Liver (tissue), 9 donors: ENCODE measurements around the gene ANGPTL7. TPM values are rescaled to one million over a fixed set of nuclear protein-coding genes. Genes with fewer than 3 reads are reported as not detected.

Experiments
- DNase-seq: peaks from one replicate; pipeline ENCODE4 v3.0.0-alpha.2; 2017; ENCODE audit warnings: low spot score
- H3K27ac ChIP-seq, 2 donors: one replicate each; pipeline ENCODE4 v1.7.0; 2013; ENCODE audit warnings: inconsistent platforms in 2 of 2, low read length in 2 of 2, control low read depth in 1 of 2, low read depth in 1 of 2, mild to moderate bottlenecking in 1 of 2
- H3K27me3 ChIP-seq, 4 donors: one replicate each; pipeline versions ENCODE4 v1.6.1 to v1.7.0; 2013; ENCODE audit warnings: low read length in 3 of 4, inconsistent platforms in 1 of 4, mild to moderate bottlenecking in 1 of 4, moderate library complexity in 1 of 4; ENCODE audit not compliant: control insufficient read depth in 4 of 4, insufficient read depth in 4 of 4
- H3K36me3 ChIP-seq, 4 donors: one replicate each; pipeline versions ENCODE4 v1.6.1 to v1.7.0; 2013; ENCODE audit warnings: low read length in 3 of 4, mild to moderate bottlenecking in 3 of 4, low read depth in 1 of 4, moderate library complexity in 1 of 4; ENCODE audit not compliant: control insufficient read depth in 4 of 4, insufficient read depth in 3 of 4
- H3K4me1 ChIP-seq, 4 donors: one replicate each; pipeline versions ENCODE4 v1.6.1 to v1.7.0; 2013; ENCODE audit warnings: low read length in 3 of 4, mild to moderate bottlenecking in 3 of 4, moderate library complexity in 1 of 4; ENCODE audit not compliant: control insufficient read depth in 4 of 4, insufficient read depth in 4 of 4
- H3K4me3 ChIP-seq, 3 donors: one replicate each; pipeline versions ENCODE4 v1.6.1 to v1.7.0; 2013; ENCODE audit warnings: low read length in 3 of 3, control low read depth in 1 of 3, low read depth in 1 of 3, mild to moderate bottlenecking in 1 of 3
- H3K9ac ChIP-seq, 2 donors: one replicate each; pipeline ENCODE4 v1.7.0; 2013; ENCODE audit warnings: low read length in 2 of 2, mild to moderate bottlenecking in 2 of 2, moderate library complexity in 2 of 2, control low read depth in 1 of 2, low read depth in 1 of 2
- H3K9me3 ChIP-seq, 4 donors: one replicate each; pipeline versions ENCODE4 v1.6.1 to v1.7.0; 2013; ENCODE audit warnings: low read length in 3 of 4; ENCODE audit not compliant: control insufficient read depth in 4 of 4
- EGR1 ChIP-seq, 2 donors: IDR thresholded peaks; 2 replicates each; pipeline ENCODE4 v1.6.1; 2016 to 2018; ENCODE audit warnings: antibody characterized with exemption in 2 of 2, low read depth in 2 of 2
- FOXA2 ChIP-seq: IDR thresholded peaks from 2 replicates; pipeline ENCODE4 v1.6.1; 2016; ENCODE audit warnings: antibody characterized with exemption
- GABPA ChIP-seq, 2 donors: IDR thresholded peaks in 1 of 2; conservative IDR thresholded peaks in 1 of 2; 2 replicates each; pipeline ENCODE4 v1.6.1; 2016; ENCODE audit warnings: antibody characterized with exemption in 2 of 2, mild to moderate bottlenecking in 1 of 2, moderate library complexity in 1 of 2
- HNF4A ChIP-seq, 2 donors: conservative IDR thresholded peaks; 2 replicates each; pipeline ENCODE4 v1.6.1; 2016; ENCODE audit warnings: antibody characterized with exemption in 2 of 2, mild to moderate bottlenecking in 2 of 2
- HNF4G ChIP-seq: IDR thresholded peaks from 2 replicates; pipeline ENCODE4 v1.6.1; 2016; ENCODE audit warnings: antibody characterized with exemption
- JUND ChIP-seq, 2 donors: IDR thresholded peaks; 2 replicates each; pipeline ENCODE4 v1.6.1; 2016; ENCODE audit warnings: antibody characterized with exemption in 2 of 2
- NR2F2 ChIP-seq: IDR thresholded peaks from 2 replicates; pipeline ENCODE4 v1.6.1; 2016; ENCODE audit warnings: antibody characterized with exemption
- RAD21 ChIP-seq, 2 donors: IDR thresholded peaks; 2 replicates each; pipeline ENCODE4 v1.6.1; 2016; ENCODE audit warnings: antibody characterized with exemption in 2 of 2, mild to moderate bottlenecking in 2 of 2
- RXRA ChIP-seq, 2 donors: IDR thresholded peaks; 2 replicates each; pipeline ENCODE4 v1.6.1; 2017 to 2018; ENCODE audit warnings: antibody characterized with exemption in 2 of 2, mild to moderate bottlenecking in 1 of 2
- SP1 ChIP-seq: IDR thresholded peaks from 2 replicates; pipeline ENCODE4 v1.6.1; 2018; ENCODE audit warnings: antibody characterized with exemption, mild to moderate bottlenecking
- TAF1 ChIP-seq: conservative IDR thresholded peaks from 2 replicates; pipeline ENCODE4 v1.6.1; 2016; ENCODE audit warnings: antibody characterized with exemption, mild to moderate bottlenecking
- YY1 ChIP-seq: IDR thresholded peaks from 2 replicates; pipeline ENCODE4 v1.6.1; 2016; ENCODE audit warnings: antibody characterized with exemption, mild to moderate bottlenecking
- WGBS: extraction: QIAGEN DNeasy Blood & Tissue Kit; methylation state at CpG from one replicate; pipeline ENCODE4 v1.1.7; 2013; 5-methylcytosine and 5-hydroxymethylcytosine counted together
- polyA plus RNA-seq, 2 donors: library from polyadenylated mRNA; stranded (reverse) in 1 of 2; unstranded in 1 of 2; fragments of 200-250 nt in 1 of 2; fragments of >200 nt in 1 of 2; fragmentation: Nextera tagmentation in 1 of 2; extraction: Ambion mirVana in 1 of 2; gene quantifications; one replicate each; pipeline versions ENCODE4 v1.2.1 to v1.2.3, GENCODE V29; 2013 to 2015
- total RNA-seq, 2 donors: library from RNA; depleted of rRNA; stranded (reverse); fragments of >200 nt; gene quantifications; one replicate each; pipeline ENCODE4 v1.2.3, GENCODE V29; 2014
- TF ChIP-seq, protein P1 (sequence below): IDR thresholded peaks from 2 replicates; pipeline ENCODE4 v1.6.1; 2016; ENCODE audit warnings: antibody characterized with exemption
- TF ChIP-seq, protein P2 (sequence below): IDR thresholded peaks from 2 replicates; pipeline ENCODE4 v1.6.1; 2016; ENCODE audit warnings: antibody characterized with exemption
- TF ChIP-seq, protein P3 (sequence below): fragments of 150-350 bp; IDR thresholded peaks from 2 replicates; pipeline ENCODE4 v1.5.1; 2017; ENCODE audit warnings: improper control_type of control experiment, low read depth, low read length; ENCODE audit not compliant: missing input control
- TF ChIP-seq, protein P4 (sequence below): IDR thresholded peaks from 2 replicates; pipeline ENCODE4 v1.6.1; 2016; ENCODE audit warnings: antibody characterized with exemption, mild to moderate bottlenecking
- TF ChIP-seq, protein P5 (sequence below): IDR thresholded peaks from 2 replicates; pipeline ENCODE4 v1.6.1; 2016; ENCODE audit warnings: antibody characterized with exemption
- donor health status: healthy.
- donor health status: healthy.
- donor health status: healthy.
- donor health status: healthy.
- donor health status: healthy.

The ANGPTL7 gene
- total and polyA plus RNA-seq, 4 donors = 0.06 to 0.07 TPM; not detected in 2

DNA sequence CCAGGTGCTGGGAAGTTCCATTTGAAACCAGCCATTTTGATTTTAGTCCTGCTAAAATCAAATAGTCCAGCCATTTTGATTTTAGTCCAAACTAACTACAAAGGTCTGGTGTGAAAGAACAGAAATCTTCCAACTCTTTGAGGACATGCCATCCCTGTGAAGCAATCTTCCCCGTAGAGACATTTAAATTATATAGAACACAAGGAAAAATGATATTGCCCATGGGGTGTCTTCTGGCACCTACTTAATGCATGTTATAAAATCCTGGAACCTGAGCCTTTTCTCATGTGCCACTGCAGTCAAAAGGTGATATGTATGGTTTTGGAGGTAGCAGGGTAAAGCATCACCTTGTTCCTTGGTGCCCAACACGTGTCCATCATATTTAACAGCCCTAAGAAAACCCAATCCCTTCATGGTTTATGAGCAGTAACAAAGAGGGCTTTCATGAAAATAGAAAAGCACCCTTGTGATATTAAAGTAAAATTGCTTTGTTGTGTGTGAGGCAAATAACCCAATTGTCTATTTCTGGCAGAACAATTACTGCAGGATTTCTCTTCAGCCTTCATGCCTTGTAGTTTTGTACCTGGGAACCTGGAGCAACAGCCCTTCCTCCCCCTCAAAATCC lies 26.3 kb downstream of the ANGPTL7 start:
- H3K27ac ChIP-seq = no peak overlapping the region
- DNase-seq = no peak
- TF ChIP-seq, protein P1, sequence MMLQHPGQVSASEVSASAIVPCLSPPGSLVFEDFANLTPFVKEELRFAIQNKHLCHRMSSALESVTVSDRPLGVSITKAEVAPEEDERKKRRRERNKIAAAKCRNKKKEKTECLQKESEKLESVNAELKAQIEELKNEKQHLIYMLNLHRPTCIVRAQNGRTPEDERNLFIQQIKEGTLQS = no peak
- TF ChIP-seq RAD21 (IDR thresholded peaks at IDR 0.05) (no peak), EGR1 (IDR thresholded peaks at IDR 0.05; ENCODE audit: low read depth in 2 of 2) (no peak), JUND (IDR thresholded peaks at IDR 0.05) (no peak), TAF1 (no peak), GABPA (IDR thresholded peaks at IDR 0.05 in 1 of 2, conservative IDR thresholded peaks at IDR 0.05 in 1 of 2) (no peak), SP1 (no peak), HNF4A (conservative IDR thresholded peaks at IDR 0.05) (no peak), HNF4G (no peak)
- TF ChIP-seq, protein P2, sequence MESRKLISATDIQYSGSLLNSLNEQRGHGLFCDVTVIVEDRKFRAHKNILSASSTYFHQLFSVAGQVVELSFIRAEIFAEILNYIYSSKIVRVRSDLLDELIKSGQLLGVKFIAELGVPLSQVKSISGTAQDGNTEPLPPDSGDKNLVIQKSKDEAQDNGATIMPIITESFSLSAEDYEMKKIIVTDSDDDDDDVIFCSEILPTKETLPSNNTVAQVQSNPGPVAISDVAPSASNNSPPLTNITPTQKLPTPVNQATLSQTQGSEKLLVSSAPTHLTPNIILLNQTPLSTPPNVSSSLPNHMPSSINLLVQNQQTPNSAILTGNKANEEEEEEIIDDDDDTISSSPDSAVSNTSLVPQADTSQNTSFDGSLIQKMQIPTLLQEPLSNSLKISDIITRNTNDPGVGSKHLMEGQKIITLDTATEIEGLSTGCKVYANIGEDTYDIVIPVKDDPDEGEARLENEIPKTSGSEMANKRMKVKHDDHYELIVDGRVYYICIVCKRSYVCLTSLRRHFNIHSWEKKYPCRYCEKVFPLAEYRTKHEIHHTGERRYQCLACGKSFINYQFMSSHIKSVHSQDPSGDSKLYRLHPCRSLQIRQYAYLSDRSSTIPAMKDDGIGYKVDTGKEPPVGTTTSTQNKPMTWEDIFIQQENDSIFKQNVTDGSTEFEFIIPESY = no peak
- TF ChIP-seq, protein P3, sequence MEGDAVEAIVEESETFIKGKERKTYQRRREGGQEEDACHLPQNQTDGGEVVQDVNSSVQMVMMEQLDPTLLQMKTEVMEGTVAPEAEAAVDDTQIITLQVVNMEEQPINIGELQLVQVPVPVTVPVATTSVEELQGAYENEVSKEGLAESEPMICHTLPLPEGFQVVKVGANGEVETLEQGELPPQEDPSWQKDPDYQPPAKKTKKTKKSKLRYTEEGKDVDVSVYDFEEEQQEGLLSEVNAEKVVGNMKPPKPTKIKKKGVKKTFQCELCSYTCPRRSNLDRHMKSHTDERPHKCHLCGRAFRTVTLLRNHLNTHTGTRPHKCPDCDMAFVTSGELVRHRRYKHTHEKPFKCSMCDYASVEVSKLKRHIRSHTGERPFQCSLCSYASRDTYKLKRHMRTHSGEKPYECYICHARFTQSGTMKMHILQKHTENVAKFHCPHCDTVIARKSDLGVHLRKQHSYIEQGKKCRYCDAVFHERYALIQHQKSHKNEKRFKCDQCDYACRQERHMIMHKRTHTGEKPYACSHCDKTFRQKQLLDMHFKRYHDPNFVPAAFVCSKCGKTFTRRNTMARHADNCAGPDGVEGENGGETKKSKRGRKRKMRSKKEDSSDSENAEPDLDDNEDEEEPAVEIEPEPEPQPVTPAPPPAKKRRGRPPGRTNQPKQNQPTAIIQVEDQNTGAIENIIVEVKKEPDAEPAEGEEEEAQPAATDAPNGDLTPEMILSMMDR = no peak
- H3K9me3 ChIP-seq = no peaks in the 10 kb centered on the region
- 96% methylated on average over 2 of the region's 2 CpGs for WGBS
- no peak overlapping the region for H3K9ac ChIP-seq
- H3K36me3 ChIP-seq = peaks cover 9 to 62% (median 44%) of the 10 kb centered on the region in 4 donors
- H3K4me3 ChIP-seq = no peak overlapping the region
- H3K4me1 ChIP-seq = peaks cover 0 to 5% (median 2%) of the 10 kb centered on the region in 4 donors
- H3K27me3 ChIP-seq = no peaks in the 10 kb centered on the region

DNA sequence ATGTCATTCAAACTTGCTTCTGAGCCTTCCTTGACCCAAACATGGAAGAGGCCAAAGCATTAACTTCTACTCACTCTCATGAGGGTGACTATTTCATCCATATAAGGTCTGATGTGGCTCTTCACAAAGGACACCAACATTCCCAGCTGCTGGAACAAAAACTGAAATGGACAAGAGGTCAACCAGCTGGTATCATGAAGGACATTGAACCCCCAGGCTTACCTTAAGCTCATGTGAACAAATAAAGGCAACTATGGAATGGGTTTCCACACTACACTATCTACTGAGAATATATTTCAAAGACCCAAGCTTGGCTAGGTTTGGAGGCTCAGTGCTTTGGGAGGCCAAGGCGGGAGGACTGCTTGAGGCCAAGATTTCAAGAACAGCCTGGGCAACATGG lies 26.9 kb downstream of the ANGPTL7 start:
- Histone ChIP-seq H3K9me3 (no peaks in the 10 kb centered on the region), H3K27me3 (no peaks in the 10 kb centered on the region), H3K4me3 (no peak overlapping the region), H3K9ac (no peak overlapping the region), H3K4me1 (peaks cover 0 to 5% (median 2%) of the 10 kb centered on the region in 4 donors), H3K27ac (no peak overlapping the region), H3K36me3 (peaks cover 9 to 58% (median 45%) of the 10 kb centered on the region in 4 donors)
- no peak for DNase-seq
- 98% methylated on average over 1 of the region's 1 CpG for WGBS
- no peak for TF ChIP-seq FOXA2
- TF ChIP-seq, protein P4, sequence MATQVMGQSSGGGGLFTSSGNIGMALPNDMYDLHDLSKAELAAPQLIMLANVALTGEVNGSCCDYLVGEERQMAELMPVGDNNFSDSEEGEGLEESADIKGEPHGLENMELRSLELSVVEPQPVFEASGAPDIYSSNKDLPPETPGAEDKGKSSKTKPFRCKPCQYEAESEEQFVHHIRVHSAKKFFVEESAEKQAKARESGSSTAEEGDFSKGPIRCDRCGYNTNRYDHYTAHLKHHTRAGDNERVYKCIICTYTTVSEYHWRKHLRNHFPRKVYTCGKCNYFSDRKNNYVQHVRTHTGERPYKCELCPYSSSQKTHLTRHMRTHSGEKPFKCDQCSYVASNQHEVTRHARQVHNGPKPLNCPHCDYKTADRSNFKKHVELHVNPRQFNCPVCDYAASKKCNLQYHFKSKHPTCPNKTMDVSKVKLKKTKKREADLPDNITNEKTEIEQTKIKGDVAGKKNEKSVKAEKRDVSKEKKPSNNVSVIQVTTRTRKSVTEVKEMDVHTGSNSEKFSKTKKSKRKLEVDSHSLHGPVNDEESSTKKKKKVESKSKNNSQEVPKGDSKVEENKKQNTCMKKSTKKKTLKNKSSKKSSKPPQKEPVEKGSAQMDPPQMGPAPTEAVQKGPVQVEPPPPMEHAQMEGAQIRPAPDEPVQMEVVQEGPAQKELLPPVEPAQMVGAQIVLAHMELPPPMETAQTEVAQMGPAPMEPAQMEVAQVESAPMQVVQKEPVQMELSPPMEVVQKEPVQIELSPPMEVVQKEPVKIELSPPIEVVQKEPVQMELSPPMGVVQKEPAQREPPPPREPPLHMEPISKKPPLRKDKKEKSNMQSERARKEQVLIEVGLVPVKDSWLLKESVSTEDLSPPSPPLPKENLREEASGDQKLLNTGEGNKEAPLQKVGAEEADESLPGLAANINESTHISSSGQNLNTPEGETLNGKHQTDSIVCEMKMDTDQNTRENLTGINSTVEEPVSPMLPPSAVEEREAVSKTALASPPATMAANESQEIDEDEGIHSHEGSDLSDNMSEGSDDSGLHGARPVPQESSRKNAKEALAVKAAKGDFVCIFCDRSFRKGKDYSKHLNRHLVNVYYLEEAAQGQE = no peak
- no peak for TF ChIP-seq GABPA (IDR thresholded peaks at IDR 0.05 in 1 of 2, conservative IDR thresholded peaks at IDR 0.05 in 1 of 2)
- TF ChIP-seq RXRA (IDR thresholded peaks at IDR 0.05) = peak; percentile 32 to 82
- TF ChIP-seq RAD21 (IDR thresholded peaks at IDR 0.05) = no peak
- no peak for TF ChIP-seq NR2F2
- no peak for TF ChIP-seq EGR1 (IDR thresholded peaks at IDR 0.05; ENCODE audit: low read depth in 2 of 2)
- TF ChIP-seq, protein P1 = no peak
- TF ChIP-seq, protein P3 = no peak
- peak; percentile 65 for TF ChIP-seq SP1
- TF ChIP-seq TAF1 = no peak
- TF ChIP-seq, protein P2 = no peak
- TF ChIP-seq YY1 = no peak
- no peak for TF ChIP-seq JUND (IDR thresholded peaks at IDR 0.05)
- TF ChIP-seq HNF4G = no peak
- TF ChIP-seq HNF4A (conservative IDR thresholded peaks at IDR 0.05) = peak in 1 of 2 donors; percentile 36
- TF ChIP-seq, protein P5, sequence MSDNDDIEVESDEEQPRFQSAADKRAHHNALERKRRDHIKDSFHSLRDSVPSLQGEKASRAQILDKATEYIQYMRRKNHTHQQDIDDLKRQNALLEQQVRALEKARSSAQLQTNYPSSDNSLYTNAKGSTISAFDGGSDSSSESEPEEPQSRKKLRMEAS = no peak
